NCI-H1930 (cell line): ENCODE data around the gene ARAP1.
"Not testable (repeated sequence)": the region's sequence is repeated elsewhere in the genome, so short reads cannot be mapped to it uniquely, and the experiment has no call there.

Experiments used
- DNase-seq, 2 experiments: peaks; one replicate each; lab custom pipeline; 2025; lab: John Stamatoyannopoulos, UW

Gene ARAP1

DNA sequence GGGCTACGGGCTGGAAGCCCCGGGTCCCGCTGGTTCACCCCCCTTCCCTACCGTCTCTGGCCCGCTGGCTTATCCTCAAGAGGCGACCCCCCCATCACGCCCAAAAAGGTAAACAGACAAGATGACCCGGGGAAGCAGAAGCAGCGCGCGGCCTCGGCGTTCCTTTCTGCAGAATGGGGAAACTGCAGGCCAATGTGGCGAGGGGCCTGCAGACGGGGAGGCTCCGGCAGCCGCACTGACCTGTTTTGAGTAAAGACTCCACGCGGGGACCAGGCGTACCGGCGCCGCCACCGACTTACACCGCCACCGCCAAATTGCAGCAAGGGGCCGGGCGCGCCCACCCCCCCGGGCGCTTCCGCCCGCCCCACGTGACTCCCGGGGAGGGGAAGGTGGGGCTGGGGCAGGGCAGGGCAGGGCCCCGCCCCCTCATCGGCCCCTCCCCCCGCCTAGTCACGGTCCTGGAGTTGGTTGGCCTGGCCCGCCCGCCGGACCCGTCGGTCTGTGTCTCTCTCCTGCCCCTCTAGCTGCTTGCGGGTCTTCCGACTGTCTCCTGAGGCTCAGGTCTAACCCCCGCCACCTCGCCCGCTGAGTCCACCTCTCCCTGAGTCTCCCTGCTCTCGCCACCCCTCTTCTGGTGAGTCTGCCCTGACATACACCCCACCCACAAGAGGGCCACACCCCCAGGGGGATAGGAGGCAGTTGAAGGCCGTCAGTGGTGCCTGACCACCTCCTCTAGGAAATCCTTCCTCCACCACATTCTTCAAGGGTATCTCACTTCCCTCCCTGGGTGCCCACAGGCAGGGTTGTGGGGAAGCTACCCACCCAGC, at the start of gene ARAP1:
ARAP1 (minus strand) TSS at position 321 of the 827 bp plus-strand sequence. CDS start 25,280 bp downstream, outside the sequence.
- DNase-seq = peak; percentile 26 to 58

DNA sequence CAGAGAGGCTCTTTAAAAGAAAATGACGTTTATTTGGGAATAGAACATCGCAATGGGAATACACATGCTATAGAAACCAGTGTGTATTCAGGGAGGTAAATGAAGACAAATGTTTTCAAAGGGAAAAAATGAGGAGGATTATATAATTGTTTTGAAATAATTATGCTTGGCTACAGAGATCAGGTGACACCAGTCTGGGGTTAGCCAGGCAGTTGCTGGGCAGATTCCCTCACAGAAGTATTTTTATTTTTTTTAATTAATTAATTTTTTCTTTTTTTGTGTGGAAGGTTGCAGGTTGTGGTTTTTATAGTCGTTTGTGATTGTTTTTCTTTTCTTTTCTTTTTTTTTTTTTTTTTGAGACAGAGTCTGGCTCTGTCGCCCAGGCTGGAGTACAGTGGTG, 47.2 kb upstream of the ARAP1 start:
- DNase-seq = no peak

DNA sequence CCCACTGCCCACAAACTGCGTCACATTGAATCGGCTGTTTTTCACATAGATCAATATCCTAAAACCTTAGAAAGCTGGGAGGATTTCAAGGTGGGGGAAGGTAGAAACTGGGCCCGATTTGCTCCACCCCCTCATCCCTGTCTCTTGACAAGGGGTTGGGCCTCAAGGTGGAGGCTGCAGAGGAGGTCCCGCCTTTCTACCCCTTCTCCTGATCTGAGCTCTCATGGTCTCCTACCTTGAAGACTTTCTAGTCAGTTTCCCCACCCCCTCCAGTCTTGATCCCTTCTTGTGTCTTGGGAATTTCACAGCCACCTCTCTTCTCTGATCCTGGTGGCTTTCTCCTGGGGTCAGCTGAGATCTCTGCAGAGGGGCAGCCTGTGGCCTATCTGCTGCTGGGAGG, 46.2 kb upstream of the ARAP1 start:
- DNase-seq = no peak

DNA sequence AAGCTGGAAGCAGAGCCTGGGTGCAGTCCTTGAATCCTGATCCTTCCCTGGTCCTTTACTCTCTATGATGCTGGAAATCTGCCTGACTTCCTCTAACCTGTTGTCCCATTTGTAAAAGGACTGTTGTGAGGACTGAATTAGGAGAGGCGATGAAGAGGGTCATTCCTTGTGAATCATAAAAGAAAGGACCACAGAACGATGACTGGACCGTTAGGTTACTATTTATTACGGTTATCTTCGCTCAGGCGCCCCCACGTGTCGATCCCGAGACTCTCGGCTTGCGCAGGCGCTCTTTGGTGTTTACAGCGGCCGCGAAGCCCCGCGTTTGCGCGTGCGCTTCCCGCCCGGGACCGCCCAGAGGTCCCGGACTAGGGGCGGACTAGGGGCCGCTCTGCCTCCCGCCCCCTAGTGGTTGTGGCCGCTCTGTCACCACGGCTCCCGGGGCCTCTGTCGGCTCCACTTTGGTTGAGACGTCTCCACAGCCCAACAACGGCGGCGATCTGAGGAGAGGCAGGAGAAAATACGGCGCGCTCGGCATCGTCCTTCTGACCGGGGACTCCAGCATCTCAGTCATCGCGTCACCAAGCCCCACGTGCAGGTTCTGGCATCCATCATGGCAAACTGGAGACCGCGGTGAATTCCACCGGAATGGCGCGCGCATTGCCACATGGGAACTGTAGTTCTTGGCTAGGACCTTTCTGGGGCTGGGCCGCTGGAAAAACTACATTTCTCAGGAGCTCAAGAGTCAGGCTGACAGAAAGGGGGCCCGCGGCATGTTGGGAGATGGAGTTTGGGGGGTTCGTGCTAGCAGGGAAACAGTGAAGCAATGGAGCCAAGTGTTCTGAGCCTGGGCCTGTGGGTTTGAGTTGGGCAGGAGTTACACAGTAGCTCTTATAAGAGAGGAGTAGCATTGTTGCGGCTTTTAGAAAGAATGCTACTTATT, 41.5 kb upstream of the ARAP1 start, which contains the start of gene STARD10:
STARD10 (minus strand) TSS at position 623 of the 943 bp plus-strand sequence. CDS start 12,866 bp downstream, outside the sequence.
- DNase-seq = peak; percentile 90 to 97

DNA sequence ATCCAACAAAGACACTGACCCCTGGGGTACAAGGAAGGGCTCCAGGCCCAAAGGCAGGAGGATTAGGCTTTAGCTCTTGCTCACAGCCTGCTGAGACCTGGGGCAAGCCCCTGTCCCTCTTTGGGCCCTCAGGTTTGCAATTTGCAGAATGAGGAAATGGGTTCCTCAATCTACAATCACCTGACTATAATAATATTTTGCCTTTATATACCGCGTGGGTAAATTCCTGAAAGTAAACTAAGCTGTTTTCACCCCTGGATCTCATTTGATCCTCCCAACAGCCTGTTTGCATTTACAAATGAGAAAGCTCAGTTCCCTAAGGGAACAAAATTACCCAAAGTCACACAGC, 40.8 kb upstream of the ARAP1 start:
- DNase-seq = no peak

DNA sequence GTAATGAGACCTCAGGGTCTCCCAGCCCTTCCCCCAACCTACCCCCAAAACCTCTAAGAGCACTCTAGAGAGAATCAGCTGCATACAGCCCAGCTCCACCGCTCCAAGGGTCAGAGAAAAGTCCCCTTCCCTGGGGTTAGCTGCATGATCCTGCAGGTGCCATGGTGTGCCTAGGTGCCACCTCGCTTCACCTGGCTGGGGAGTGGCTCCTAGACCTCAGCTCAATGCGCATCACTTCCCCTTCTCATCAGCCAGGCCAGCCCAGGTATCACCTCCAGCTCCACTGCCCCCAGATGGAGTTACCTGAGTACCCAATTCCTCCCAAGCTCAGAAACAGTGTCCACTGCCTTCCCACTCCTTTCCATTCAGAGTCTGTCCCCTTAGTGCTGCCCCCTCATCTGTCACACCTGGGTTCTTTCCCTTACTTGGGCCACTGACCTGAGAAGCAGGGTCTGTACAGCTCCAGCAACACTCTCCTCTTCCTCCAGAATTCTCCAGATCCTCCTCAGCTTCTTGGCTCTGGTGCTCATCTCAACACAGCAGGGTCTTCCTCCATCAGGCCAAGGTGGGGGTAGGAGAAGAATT, 40.3 kb upstream of the ARAP1 start:
- DNase-seq = no peak

DNA sequence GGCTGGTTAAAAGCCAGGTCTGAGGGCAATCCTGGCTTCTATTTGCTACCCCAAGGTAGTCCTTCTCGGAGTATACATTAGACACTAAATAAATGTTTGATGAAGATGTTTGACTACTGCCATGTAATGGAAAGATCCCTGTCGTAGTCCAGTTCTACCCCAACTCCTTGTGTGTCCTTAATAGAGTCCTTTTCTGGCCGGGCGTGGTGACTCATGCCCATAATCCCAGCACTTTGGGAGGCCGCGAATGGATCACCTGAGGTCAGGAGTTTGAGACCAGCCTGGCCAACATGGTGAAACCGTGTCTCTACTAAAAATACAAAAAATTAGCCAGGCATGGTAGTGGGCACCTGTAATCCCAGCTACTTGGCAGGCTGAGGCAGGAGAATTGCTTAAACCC, 39.0 kb upstream of the ARAP1 start:
- DNase-seq = not testable (repeated sequence)

DNA sequence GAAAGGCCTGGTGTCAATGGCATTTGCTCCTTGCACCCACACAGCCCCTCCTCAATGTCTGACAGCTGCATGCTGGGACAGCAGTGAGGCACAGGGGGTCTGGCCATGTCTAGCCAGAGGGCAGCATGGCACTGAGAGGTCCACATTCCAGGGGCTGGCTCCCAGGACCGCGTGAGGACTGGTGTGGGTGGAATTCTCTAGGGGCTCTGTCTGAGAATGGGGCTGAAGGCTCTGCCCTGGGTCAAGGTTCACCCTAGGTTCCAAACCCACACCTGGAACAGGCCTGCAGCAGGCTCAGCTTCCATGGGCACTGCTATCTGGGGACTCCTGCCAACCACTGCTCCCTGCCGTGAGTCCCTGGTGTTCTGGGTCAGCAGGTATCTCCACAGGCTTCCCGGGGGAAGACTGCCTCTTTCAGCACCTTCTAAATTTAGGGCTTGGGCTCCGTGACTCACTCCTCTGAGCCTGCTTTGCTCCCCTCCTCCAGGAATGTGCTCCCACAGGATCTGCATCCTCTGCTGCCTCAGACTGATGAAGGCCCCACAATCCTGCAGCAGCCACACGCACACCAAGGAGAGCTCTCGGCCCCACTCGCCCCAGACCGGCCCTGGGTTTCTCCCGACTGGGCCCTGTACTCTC, 37.4 kb upstream of the ARAP1 start:
- no peak for DNase-seq

DNA sequence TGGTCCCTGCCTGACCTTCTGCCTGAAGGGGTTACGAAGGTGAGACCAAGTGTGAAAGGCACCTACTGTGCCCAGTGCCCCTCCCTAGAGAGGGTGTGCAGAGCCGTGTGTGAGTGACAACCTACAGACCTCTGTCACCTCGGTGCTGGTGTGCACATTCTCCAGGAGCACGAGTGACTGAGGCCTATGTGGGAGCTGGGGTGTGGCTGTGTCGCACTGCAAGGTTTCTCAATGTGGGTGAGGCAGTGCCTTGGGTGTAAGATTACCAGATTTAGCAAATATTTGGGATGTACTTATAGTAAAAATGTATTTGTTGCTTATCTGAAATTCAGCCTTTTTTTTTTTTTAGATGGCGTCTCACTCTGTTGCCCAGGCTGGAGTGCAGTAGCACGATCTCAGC, 36.0 kb upstream of the ARAP1 start:
- DNase-seq = no peak

DNA sequence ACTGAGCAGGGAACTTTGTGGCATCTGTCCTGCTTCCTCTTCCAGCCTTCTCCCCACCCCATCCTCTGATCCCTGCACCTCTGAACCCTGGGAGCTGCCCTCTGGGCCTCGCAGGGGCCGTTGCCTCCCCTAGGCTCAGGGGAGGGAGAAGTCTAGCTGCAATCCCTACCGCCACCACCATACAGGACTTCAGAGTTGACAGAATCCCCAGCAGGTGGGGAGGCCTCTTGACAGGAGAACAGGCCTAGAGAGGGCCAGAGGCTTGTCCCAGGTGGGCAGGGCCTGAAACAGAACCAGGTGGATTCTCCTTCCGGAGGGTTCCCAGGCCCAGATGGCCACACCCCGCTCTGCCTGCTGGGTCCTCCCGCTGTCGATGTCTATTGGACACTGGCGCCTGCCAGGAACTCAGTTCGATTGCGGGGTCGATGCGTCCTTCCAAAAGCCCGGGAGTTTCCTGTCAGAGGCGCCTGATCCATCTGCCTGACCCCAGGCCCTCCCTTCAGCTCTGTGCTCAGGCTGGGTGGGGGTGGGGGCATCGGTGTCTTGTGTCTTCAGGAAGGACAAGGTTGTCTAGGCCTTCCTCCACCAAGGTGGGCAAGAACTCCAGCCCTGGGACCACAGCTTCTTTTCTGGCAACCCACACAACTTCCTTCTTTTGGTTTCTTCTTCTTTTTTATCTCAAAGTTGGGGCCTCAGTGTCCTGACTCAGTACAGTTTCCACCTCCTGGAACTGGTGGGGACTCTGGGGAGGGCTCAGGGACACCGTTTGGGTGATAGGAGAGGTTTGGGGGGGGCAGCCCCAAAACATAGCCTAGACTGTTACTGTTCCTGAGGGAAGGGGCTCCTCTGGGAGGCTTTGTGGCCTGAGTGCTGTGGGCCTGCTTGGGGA, 35.3 kb upstream of the ARAP1 start:
- no peak for DNase-seq

DNA sequence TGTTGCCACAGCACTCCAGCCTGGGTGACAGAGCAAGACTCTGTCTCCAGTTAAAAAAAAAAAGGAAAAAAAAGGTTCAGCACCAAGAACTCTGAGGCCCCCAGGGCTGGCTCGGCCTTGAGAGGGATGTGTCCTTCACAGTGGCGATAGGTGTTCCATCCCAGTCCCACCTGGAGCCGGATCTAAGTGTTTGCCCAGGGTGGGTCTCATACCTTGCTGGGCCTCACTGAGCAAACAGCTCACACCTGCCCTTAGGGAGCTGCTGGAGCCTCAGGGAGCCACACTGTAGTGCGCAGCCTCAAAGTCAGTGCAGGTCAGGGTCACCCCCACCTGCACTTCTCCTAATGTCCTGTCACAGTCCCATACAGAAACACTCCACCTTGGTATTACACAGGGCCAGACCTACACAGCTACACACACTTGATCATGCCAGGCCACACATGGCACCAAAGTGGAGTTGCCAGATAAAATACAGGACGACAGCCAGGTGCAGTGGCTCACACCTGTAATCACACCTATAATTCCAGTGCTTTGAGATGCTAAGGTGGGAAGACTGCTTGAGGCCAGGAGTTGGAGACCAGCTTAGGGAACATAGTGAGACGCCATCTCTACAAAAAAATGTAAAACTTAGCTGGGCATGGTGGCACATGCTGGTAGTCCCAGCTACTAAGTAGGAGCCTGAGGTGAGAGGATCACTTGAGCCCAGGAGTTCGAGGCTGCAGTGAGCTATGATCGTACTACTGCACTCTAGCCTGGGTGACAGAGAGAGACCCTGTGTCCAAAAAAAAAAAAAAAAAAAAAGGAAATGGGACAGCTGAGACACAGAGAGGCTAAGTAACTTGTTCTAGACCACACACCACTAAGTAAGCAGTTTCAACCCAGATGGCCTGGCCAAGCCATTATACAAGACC, 34.4 kb upstream of the ARAP1 start:
- no peak for DNase-seq

DNA sequence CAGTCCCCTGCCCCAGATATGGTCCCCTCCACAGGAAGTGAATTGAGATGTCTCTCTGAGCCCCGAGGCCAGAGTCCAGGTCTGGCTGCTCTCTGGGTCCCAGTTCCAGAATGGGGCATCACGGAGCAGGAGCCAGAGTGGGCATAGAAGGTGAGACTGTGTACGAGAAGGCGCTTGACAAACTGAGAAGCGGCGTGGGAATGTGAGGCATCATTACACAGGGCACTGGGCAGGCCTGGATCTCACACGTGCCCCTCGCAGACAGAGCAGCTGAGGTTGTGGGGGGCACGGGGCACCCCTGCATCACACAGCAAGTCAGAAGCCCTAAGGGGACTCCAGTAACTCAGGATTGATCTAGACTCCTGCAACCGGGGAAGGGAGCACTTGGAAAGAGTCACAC, 32.5 kb upstream of the ARAP1 start:
- DNase-seq = no peak

DNA sequence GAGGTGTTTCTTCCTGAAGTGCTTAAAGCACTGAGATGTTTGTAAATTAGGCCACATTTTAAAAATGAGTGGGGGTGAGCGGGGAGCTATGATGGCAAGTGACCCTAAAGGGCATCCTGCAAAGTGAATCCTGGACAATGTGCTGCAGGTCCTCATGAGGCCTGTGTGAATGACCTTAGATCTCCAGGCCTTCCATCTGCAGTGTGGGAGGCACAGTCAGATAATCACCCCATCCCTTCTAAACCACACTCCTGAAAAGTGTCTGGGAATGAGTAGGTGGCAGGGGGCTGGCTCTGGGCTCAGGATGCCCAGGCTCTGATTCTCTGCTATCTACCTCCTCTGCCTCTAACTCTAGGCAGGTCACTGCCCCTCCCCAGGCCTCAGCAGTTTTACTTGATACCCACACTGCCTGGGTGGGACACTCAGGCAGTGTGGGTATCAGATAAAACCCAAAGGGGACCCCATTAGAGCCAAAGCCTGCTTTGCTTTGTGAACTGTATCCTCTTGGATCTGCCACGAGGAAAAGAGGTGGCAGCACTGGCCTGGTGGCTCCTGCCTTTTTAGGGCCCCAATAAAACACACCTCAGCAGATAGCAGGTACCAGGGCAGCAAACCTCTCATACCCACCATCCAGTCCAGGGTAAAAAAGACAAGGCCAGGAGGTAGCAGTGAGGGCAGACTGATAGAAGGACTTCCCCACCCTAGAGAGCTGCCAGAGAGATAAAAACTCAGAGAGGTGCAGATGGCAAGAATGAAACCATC, 31.1 kb upstream of the ARAP1 start:
- DNase-seq = no peak

DNA sequence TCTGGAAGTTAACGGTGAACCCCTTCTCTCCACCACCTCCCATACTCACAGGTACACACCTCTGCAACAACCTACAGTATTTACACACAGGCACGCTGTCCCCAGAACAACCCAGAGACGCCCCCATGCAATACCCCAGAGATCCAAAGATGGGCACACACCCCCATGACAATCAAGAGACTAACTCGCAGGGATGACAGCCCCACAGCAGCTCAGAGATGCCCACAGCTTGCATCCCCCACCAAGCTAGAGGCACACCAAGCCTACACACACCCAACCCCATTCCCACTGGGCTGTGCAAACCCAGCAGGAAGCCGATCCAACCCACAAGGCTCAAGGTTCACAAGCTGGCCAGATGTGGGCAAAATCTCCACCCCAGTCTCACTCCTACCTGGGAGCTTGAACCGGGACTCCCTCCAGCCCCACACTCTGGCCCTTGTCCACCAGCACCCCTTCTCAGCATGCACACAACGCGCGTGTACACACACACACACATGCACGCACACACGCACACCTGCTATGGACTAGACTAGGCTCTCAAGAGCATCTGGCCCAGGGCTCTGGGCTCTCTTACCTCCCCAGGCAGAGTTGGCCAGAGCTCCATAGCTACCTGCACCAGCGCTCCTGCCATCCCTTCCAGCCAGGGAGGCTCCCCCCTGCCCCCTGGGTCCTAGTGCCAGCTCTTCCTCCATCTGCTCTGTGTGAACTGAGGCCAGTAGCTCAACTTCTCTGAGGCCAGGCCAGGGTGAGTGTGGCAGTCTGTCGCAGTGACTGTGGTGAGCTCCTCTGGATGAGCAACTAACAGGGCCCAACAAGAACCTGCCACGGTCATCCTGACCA, 30.1 kb upstream of the ARAP1 start:
- DNase-seq = no peak

DNA sequence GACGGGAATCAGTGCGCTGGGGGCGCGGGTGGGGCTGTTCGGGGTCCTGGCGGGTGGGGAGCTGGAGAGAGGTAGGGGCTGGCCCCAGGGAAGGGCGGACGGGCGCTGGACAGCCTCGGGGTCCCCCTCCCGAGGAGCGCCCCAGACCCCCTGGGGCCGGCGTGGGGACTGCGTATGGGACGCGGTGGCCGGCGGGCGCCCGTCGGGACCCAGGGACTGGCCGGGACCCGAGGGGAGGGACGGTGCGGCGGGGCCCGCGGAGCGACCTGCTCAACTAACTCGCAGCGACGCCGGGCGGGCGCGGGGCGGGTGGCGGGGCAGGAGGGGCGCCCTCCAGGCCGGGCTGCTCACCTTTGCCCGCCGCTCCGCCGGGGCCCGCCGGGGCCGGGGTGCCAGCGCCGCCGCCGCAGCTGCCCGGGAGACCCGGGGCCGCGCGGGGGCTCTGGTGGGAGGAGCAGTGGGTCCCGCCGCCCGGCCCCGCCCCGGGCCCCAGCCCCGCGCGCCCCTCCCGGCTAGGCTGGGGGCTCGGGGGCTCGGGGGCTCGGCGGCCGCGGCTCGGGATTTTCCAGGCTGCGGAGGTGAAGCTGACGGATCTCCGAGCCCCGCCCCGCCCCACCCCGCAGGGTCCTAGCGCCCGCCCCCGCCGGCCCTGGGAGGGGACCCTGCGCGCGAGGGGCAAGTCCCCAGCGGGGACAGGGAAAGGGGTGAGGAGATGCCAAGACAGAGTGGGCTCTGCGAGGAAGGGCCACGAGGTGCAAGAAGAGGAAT, 29.3 kb upstream of the ARAP1 start:
- DNase-seq = peak in 1 of 2 experiments; percentile 30

DNA sequence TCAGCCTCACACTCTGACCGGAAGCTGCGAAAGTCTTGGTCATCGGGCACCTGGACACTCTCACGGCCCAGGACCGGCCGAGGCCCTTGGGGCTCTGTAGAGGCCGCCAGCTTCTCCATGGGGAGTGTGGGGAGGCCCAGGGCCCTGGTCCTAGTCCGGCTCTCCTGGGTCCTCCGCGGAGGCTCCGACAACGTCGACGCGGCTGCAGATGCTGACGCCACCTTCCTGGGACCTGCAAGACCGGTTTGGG, 28.8 kb upstream of the ARAP1 start:
- DNase-seq = no peak

DNA sequence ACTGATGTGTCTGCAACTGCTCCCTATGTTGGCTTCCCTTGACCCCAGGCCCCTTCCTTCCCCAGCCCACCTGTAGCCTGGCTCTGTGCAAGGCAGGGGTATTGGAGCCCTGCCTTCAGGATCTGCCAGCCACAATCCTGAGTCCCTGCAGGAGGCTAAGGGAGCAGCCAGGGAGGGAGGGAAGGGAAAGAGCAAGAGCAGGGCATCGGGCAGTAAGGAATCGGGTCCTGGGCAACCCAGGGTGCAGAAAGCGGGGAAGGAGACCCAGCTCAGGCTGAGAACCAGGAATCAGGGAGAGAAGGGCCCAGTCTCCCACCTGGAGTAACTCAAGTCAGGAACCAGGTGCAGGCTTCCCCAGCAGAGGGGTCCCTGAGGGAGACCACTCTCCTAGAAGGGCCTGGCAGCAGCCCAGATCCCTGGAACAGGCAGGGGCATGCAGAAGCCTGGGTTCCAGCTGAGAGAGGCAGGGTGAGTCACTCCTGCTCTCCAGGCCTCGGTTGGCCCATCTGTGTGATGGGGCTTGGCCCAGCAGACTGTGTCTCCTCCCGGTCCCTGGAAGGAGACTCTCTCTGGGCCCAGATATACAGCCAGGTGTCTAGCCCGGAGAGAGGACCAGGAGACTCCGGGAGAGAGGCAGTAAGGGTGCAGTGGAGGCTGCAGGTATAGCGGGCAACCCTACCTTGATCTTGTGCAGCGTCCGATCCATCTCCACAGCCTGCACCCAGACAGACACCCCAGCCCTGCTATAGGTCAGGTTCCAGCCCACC, 28.3 kb upstream of the ARAP1 start:
- DNase-seq = no peak
